Measurements from ENCODE around the gene TPK1. TPM values are rescaled to one million over a fixed set of nuclear protein-coding genes. Genes with fewer than 3 reads are reported as not detected.
"Not testable (repeated sequence)": the region's sequence is repeated elsewhere in the genome, so short reads cannot be mapped to it uniquely, and the experiment has no call there.

Gene TPK1
- total and polyA plus RNA-seq, 5 experiments from 2014 or later = 26.1 to 32.6 (median 26.6) TPM

DNA sequence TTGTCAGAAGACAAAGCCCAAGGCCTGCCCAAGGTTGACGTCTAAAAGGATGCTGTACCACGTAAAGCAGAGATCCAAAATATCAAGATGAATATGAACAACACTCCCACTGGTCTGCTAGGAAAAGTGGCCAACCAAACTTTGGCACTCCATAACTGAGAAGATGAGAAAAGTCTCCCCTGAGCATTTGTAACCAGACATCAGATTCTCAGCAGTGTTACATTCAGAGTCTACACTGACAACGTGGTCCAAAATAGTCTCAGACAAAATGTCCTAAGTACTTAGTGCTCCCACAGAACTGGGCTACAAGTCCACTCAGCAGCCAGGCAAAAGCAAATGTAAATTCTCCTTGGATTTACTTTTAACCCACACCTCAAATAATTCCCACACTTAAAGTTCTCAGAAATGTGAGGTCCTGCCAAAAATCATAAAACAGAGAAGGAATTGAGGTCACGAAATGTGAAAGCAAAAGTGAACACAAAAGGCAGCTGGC, 247.2 kb downstream of the TPK1 start:
- no peak for ATAC-seq
- H3K4me1 Mint-ChIP-seq = peaks cover 0 to 2% (median 0%) of the 10 kb centered on the region in 4 donors
- peaks cover 0 to 7% (median 5%) of the 10 kb centered on the region in 9 donors for H3K9me3 Mint-ChIP-seq
- peaks cover 19 to 58% (median 57%) of the 10 kb centered on the region in 3 donors for H3K36me3 Mint-ChIP-seq
- H3K27me3 Mint-ChIP-seq = no peaks in the 10 kb centered on the region
- H3K27ac Mint-ChIP-seq = no peak overlapping the region
- H3K4me3 Mint-ChIP-seq = no peak overlapping the region
- POLR2A ChIA-PET = interaction anchor here (0.7 kb wide), 1 partner anchor 51 kb away, joined by 3 read pairs; no protein-coding TSS in a partner anchor
- DNase-seq = no peak

DNA sequence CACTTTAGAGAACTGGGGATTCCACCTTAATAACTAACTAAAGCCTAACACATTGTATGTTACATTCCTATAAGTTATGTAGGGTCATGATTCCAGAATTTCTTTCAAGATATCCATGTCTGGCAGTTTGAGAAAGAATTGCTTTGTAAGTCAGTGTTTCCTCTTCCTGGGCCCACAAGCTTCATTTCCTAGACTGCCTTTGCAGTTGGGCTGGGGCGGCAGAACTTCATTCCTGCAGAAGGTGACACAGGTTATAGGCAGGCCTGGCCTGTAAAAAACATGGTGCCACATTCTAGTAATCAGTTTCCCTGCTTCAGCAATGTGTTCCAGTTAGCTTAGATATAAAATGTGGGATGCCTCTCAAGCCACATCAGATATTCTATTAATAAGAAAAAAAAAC, 248.2 kb downstream of the TPK1 start:
- POLR2A ChIA-PET = no interaction called here
- no peak for DNase-seq
- H3K9me3 Mint-ChIP-seq = peaks cover 0 to 3% (median 0%) of the 10 kb centered on the region in 9 donors
- H3K4me1 Mint-ChIP-seq = peaks cover 0 to 2% (median 0%) of the 10 kb centered on the region in 4 donors
- no peak for ATAC-seq
- H3K27ac Mint-ChIP-seq = no peak overlapping the region
- H3K36me3 Mint-ChIP-seq = peaks cover 22 to 59% (median 55%) of the 10 kb centered on the region in 3 donors
- no peak overlapping the region for H3K4me3 Mint-ChIP-seq
- no peaks in the 10 kb centered on the region for H3K27me3 Mint-ChIP-seq

DNA sequence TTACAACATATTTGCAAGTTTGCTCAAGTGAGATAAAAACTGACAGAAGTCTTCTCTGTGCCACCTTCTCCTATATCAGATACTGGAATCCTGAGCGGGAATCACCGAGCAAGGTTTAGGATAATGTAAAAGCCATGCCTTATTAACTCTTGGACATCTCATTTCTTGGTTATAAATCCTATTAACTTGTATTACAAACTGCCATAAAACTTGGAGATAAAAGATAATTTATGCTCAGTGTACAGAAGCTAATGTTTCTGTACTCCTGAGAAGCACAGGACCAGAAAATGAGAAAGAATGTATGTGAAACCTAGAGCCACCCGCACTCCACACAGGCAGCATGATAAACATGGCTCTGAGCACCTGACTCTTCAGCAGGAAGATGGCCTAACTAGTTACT, 251.1 kb downstream of the TPK1 start:
- ATAC-seq (no peak), DNase-seq (no peak)
- POLR2A ChIA-PET = no interaction called here
- Mint-ChIP-seq H3K27me3 (no peaks in the 10 kb centered on the region), H3K27ac (no peak overlapping the region), H3K4me3 (no peak overlapping the region), H3K4me1 (peaks cover 0 to 2% (median 0%) of the 10 kb centered on the region in 4 donors), H3K36me3 (peaks cover 26 to 52% (median 44%) of the 10 kb centered on the region in 3 donors), H3K9me3 (peaks cover 0 to 3% (median 0%) of the 10 kb centered on the region in 9 donors)

DNA sequence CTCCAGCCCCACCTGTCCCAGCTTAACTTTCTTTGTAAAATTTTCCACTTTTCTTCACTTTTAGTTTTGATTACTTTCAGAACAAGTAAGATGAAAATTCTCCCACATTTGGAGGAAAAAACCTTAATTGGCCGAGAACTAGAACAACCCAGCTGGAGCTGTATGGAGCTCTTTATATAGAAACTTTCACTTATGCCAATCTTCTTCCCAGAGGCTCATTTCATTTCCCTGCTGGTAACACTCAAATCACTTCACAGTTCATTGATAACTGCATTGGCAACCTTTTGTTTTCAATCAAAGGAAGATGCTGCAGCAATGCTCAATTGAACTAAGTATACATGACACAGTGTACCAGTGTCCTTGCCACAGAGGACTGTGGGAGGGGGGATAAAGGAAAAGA, 256.2 kb downstream of the TPK1 start:
- POLR2A ChIA-PET = no interaction called here
- Mint-ChIP-seq H3K27ac (no peak overlapping the region), H3K4me1 (peaks cover 0 to 2% (median 0%) of the 10 kb centered on the region in 4 donors), H3K4me3 (no peak overlapping the region), H3K9me3 (peaks cover 0 to 11% (median 0%) of the 10 kb centered on the region in 9 donors), H3K36me3 (peaks cover 38 to 61% (median 47%) of the 10 kb centered on the region in 3 donors), H3K27me3 (no peaks in the 10 kb centered on the region)
- DNase-seq (no peak), ATAC-seq (no peak)

DNA sequence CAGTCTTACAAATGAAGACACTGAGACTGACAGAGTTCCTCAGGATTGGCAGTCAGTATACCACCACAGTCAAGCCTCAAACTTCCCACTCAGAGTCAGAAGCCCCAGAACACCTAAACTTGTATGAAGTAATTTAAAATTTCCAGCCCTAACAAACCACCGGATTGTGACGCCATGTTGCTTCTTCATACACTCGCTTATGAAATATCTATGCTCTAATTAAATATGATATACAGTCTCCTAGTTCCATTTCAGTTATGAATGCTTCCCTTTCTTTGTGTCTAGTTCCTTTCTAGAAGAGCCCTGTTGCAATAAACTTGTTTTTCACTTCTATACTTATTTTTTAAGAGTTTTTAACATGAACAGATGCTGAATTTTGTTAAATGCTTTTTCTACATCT, 260.4 kb downstream of the TPK1 start:
- POLR2A ChIA-PET = no interaction called here
- Mint-ChIP-seq H3K27ac (no peak overlapping the region), H3K27me3 (no peaks in the 10 kb centered on the region), H3K9me3 (peaks cover 0 to 19% (median 0%) of the 10 kb centered on the region in 9 donors), H3K36me3 (peaks cover 21 to 44% (median 23%) of the 10 kb centered on the region in 3 donors), H3K4me3 (no peak overlapping the region), H3K4me1 (no peaks in the 10 kb centered on the region)
- DNase-seq (no peak), ATAC-seq (no peak)

DNA sequence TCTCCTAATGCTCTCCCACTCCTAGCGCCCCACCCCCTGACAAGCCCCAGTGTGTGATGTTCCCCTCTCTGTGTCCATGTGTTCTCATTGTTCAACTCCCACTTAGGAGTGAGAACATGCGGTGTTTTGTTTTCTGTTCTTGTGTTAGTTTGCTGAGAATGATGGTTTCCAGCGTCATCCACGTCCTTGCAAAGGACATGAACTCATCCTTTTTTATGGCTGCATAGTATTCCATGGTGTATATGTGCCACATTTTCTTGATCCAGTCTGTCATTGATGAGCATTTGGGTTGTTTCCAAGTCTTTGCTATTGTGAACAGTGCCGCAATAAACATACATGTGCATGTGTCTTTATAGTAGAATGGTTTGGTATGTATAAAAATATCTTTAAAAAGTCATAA, 261.1 kb downstream of the TPK1 start:
- H3K4me3 Mint-ChIP-seq, DNase-seq, H3K27me3 Mint-ChIP-seq, H3K27ac Mint-ChIP-seq, ATAC-seq, H3K4me1 Mint-ChIP-seq, POLR2A ChIA-PET: not testable (repeated sequence)
- H3K9me3 Mint-ChIP-seq = peaks cover 0 to 19% (median 0%) of the 10 kb centered on the region in 9 donors
- H3K36me3 Mint-ChIP-seq = peaks cover 21 to 40% (median 23%) of the 10 kb centered on the region in 3 donors

DNA sequence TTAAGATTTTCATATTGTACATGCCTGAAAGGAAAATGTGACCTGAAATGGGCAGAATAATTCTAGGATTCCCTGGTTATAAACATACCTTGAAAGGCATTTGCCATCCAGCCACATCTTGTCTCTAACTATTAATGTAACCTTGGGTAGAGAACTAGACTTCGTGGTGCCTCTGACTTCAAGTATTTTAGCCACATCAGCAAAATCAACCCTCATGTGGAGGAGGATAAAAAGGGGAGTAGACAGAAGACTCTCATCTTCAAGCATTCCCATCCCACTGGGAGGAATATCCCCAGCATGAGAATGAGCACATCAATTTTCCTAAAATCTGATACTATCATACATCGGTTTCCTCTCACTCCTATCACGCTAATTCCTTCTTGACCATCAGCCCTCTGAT, 267.6 kb downstream of the TPK1 start:
- no peak for ATAC-seq
- Mint-ChIP-seq H3K36me3 (peaks cover 24 to 47% (median 34%) of the 10 kb centered on the region in 3 donors), H3K27ac (no peak overlapping the region), H3K9me3 (peaks cover 0 to 11% (median 3%) of the 10 kb centered on the region in 9 donors), H3K4me1 (no peaks in the 10 kb centered on the region), H3K27me3 (no peaks in the 10 kb centered on the region), H3K4me3 (no peak overlapping the region)
- POLR2A ChIA-PET = no interaction called here
- no peak for DNase-seq

DNA sequence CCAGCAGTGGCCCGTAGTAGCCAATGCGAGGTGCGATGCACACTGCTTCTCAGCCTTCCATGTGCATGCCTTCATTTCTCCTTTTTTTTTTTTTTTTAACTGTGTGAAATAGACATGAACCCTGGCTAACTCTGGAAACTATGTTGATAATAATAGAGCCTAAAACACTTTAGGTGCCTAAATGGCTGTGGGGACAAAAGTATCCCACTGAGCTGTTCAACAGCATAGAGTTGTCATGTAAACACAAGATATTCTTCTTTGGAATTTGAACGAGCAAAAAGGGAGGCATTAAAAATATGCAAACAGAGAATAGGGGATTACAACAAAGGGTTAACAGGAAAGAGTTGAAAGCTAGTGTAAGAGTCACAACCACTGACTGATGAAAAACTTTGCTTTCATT, 270.3 kb downstream of the TPK1 start:
- Mint-ChIP-seq H3K27me3 (no peaks in the 10 kb centered on the region), H3K4me1 (no peaks in the 10 kb centered on the region), H3K36me3 (peaks cover 24 to 59% (median 37%) of the 10 kb centered on the region in 3 donors), H3K27ac (no peak overlapping the region), H3K9me3 (peaks cover 0 to 11% (median 3%) of the 10 kb centered on the region in 9 donors), H3K4me3 (no peak overlapping the region)
- ATAC-seq (no peak), DNase-seq (no peak)
- POLR2A ChIA-PET = no interaction called here

DNA sequence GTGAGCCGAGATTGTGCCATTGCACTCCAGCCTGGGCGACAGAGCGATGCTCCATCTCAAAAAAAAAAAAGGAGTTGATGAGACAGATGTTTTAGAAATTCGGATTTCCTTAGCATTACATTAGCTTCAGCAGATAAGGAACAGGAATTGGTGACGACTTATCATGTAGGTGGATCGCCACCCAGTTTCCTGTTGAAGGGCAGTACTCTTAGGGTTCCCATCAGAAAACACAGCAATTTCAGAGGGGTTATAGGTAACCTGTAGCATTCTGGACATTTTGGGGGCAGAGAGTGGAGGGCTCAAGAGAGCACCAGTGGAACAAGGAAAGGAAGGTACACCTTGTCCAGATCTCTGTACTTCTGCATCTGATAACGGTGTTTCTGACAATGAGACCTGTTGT, 286.0 kb downstream of the TPK1 start:
- H3K9me3 Mint-ChIP-seq = no peaks in the 10 kb centered on the region
- POLR2A ChIA-PET = no interaction called here
- H3K27ac Mint-ChIP-seq = no peak overlapping the region
- H3K4me1 Mint-ChIP-seq = peaks cover 0 to 4% (median 3%) of the 10 kb centered on the region in 4 donors
- ATAC-seq (no peak), DNase-seq (no peak)
- H3K4me3 Mint-ChIP-seq = no peak overlapping the region
- peaks cover 12 to 60% (median 53%) of the 10 kb centered on the region in 3 donors for H3K36me3 Mint-ChIP-seq
- H3K27me3 Mint-ChIP-seq = no peaks in the 10 kb centered on the region

DNA sequence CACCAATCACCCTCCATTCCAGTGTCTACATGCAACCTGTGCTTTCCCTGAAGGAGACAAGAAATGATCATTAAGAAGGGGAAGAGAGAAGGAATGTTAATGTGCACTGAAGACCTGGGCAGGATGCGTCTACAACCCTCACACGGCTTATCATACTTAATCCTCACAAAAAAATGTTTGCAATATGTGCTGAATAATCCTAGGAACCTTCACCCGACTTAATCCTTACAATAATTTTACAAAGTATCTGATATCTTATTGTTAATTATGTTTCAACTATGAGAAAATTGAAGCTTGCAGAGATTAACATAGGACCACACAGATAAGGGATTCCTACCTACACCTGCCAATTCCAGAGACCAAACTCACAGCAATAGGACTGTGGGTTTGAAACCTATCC, 287.3 kb downstream of the TPK1 start:
- peaks cover 10 to 68% (median 64%) of the 10 kb centered on the region in 3 donors for H3K36me3 Mint-ChIP-seq
- H3K9me3 Mint-ChIP-seq = no peaks in the 10 kb centered on the region
- POLR2A ChIA-PET = no interaction called here
- H3K4me1 Mint-ChIP-seq = peaks cover 0 to 4% (median 3%) of the 10 kb centered on the region in 4 donors
- no peak overlapping the region for H3K4me3 Mint-ChIP-seq
- DNase-seq (no peak), ATAC-seq (no peak)
- H3K27ac Mint-ChIP-seq = no peak overlapping the region
- no peaks in the 10 kb centered on the region for H3K27me3 Mint-ChIP-seq

DNA sequence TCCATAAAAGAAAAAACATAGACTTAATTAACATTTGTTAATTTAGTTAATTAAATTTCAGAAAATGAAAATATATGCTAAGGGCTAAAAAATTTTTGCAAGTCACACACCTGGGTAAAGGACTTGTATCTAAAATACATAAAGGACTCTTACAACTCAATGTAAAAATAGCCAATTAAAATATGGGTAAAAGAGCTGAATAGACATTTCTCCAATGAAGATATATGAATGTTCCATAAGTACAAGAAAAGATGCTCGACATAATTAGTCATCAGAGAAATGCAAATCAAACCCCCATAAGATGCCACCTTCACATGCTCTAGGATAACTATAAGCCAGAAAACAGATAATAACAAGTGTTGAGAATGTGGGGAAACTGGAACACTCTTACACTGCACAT, 288.0 kb downstream of the TPK1 start:
- Mint-ChIP-seq H3K27me3 (no peaks in the 10 kb centered on the region), H3K27ac (no peak overlapping the region), H3K4me1 (peaks cover 0 to 4% (median 3%) of the 10 kb centered on the region in 4 donors), H3K4me3 (no peak overlapping the region), H3K9me3 (no peaks in the 10 kb centered on the region), H3K36me3 (peaks cover 6 to 69% (median 67%) of the 10 kb centered on the region in 3 donors)
- no peak for ATAC-seq
- POLR2A ChIA-PET = no interaction called here
- DNase-seq = no peak

DNA sequence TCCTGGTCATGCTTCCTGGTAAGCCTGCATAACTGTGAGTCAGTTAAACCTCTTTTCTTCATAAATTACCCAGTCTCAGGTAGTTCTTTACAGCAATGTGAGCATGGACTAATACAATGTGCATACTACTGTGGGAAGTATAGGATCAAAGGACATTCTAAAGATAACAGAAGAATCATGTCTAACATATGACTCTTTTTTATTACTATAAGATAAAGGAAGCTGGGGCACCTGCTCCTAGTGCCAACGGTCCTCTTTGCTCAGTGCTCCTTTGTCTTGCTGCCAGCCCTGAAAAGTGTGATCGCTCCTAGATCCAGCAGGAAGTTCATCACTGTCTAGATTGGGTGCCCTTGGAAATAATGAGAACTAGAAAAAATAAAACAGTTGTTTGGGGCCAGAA, 289.1 kb downstream of the TPK1 start:
- Mint-ChIP-seq H3K4me1 (peaks cover 0 to 4% (median 3%) of the 10 kb centered on the region in 4 donors), H3K27ac (no peak overlapping the region), H3K36me3 (peaks cover 6 to 76% (median 72%) of the 10 kb centered on the region in 3 donors), H3K27me3 (no peaks in the 10 kb centered on the region), H3K4me3 (no peak overlapping the region), H3K9me3 (no peaks in the 10 kb centered on the region)
- POLR2A ChIA-PET = no interaction called here
- ATAC-seq (no peak), DNase-seq (no peak)

DNA sequence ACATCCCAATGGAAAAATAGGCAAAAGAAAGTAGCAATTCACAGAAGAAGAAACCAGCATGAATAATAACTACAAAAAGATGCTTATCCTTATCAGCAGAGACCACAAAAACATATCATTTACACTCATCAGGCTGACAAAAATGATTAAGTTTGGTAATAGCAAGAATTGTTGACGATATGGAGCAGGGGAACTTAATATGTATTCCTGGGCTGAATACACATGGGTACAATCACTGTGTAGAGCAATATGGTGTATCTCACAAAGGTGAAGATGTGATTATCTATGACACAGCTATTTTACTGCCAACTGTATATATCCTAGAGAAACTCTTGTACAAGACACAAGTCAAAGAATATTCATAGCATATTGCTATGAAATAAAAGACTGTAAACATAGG, 290.5 kb downstream of the TPK1 start:
- Mint-ChIP-seq H3K4me1 (peaks cover 0 to 4% (median 1%) of the 10 kb centered on the region in 4 donors), H3K27ac (no peak overlapping the region), H3K36me3 (peaks cover 4 to 79% (median 73%) of the 10 kb centered on the region in 3 donors), H3K9me3 (no peaks in the 10 kb centered on the region), H3K4me3 (no peak overlapping the region), H3K27me3 (no peaks in the 10 kb centered on the region)
- DNase-seq (no peak), ATAC-seq (no peak)
- POLR2A ChIA-PET = no interaction called here

Data from naive thymus-derived CD8-positive, alpha-beta T cell (primary cell).